PC-9 (cell line): ENCODE results near the gene ZBTB7C. TPM values are rescaled to one million over a fixed set of nuclear protein-coding genes. Genes with fewer than 3 reads are reported as not detected.

Source experiments
- BruUV-seq: library from RNA; stranded (reverse); fragments of 400-500 nt; replicated peaks from 2 replicates; lab custom pipeline; 2021; lab: Mats Ljungman, UMichigan
- CTCF ChIA-PET: fragments of 300-600 bp; sonication (Branson Sonifier 250); formaldehyde crosslinking; loops from one replicate; lab custom pipeline; 2022; ENCODE audit warnings: antibody characterized with exemption; lab: Charles Lee
- POLR2A ChIA-PET: fragments of 300-600 bp; sonication (Branson Sonifier 250); formaldehyde crosslinking; loops from one replicate; lab custom pipeline; 2022; ENCODE audit warnings: antibody characterized with exemption; ENCODE audit not compliant: unreplicated experiment; lab: Charles Lee
- DNase-seq, 2 experiments: peaks; one replicate each; pipeline versions ENCODE4 v3.0.0 to v3.0.0-alpha.2; 2015 to 2022; ENCODE audit warnings: mixed read lengths in 1 of 2
- H2AFZ ChIP-seq: fragments of 200-600 bp; sonication (generic); 2 replicates; pipeline ENCODE4 v1.8.1; 2017; ENCODE audit warnings: antibody characterized with exemption
- H3F3A ChIP-seq: fragments of 200-600 bp; sonication (generic); 2 replicates; pipeline ENCODE4 v1.8.1; 2017; ENCODE audit warnings: antibody characterized with exemption, mild to moderate bottlenecking, low read depth; ENCODE audit not compliant: insufficient read depth
- H3K27ac ChIP-seq: fragments of 200-600 bp; sonication (generic); 2 replicates; pipeline ENCODE4 v1.6.1; 2016; ENCODE audit warnings: mixed run types
- H3K27me3 ChIP-seq: fragments of 200-600 bp; sonication (generic); 2 replicates; pipeline ENCODE4 v1.6.1; 2016; ENCODE audit warnings: low read depth, mixed run types; ENCODE audit not compliant: insufficient read depth
- H3K36me3 ChIP-seq: fragments of 200-600 bp; sonication (generic); 2 replicates; pipeline ENCODE4 v1.6.1; 2016; ENCODE audit warnings: low read depth, mixed run types
- H3K4me1 ChIP-seq: fragments of 200-600 bp; sonication (generic); replicated peaks from 2 replicates; pipeline ENCODE4 v1.6.1; 2016; ENCODE audit warnings: mixed run types; ENCODE audit not compliant: insufficient read depth
- H3K4me2 ChIP-seq: fragments of 200-600 bp; sonication (generic); 2 replicates; pipeline ENCODE4 v1.6.1; 2017; ENCODE audit warnings: mixed run types
- H3K4me3 ChIP-seq: fragments of 200-600 bp; sonication (generic); 2 replicates; pipeline ENCODE4 v1.6.1; 2016; ENCODE audit warnings: mixed run types
- H3K79me2 ChIP-seq: fragments of 200-600 bp; sonication (generic); 2 replicates; pipeline ENCODE4 v1.6.1; 2017; ENCODE audit warnings: low read depth, mixed run types
- H3K9me2 ChIP-seq: fragments of 200-600 bp; sonication (generic); 2 replicates; pipeline ENCODE4 v1.8.1; 2017; ENCODE audit warnings: mild to moderate bottlenecking; ENCODE audit not compliant: insufficient read depth
- H3K9me3 ChIP-seq: fragments of 200-600 bp; sonication (generic); 2 replicates; pipeline ENCODE4 v1.8.1; 2016; ENCODE audit warnings: low read depth; ENCODE audit not compliant: insufficient read depth
- H4K20me1 ChIP-seq: fragments of 200-600 bp; sonication (generic); 2 replicates; pipeline ENCODE4 v1.8.1; 2017; ENCODE audit not compliant: insufficient read depth
- EZH2 ChIP-seq: fragments of 200-600 bp; sonication (generic); IDR thresholded peaks from 2 replicates; pipeline ENCODE4 v1.8.0; 2017; ENCODE audit warnings: antibody characterized with exemption, low read depth
- intact Hi-C: fragments of 100-400 bp; cut with micrococcal nuclease; formaldehyde crosslinking; loops from one replicate; pipeline ENCODE4 v1.10.0; 2022; ENCODE audit not compliant: unreplicated experiment
- total RNA-seq: library from RNA; stranded (reverse); gene quantifications from 2 replicates; pipeline ENCODE4 v1.2.3, GENCODE V29; 2021
- TF ChIP-seq, protein P1 (sequence below): fragments of 200-600 bp; sonication (generic); conservative IDR thresholded peaks from 2 replicates; pipeline ENCODE4 v1.6.1; 2017; ENCODE audit warnings: mixed run types, antibody characterized with exemption, mild to moderate bottlenecking, moderate library complexity

Gene ZBTB7C
- total RNA-seq, 1 experiment from 2014 or later, result not detected

DNA sequence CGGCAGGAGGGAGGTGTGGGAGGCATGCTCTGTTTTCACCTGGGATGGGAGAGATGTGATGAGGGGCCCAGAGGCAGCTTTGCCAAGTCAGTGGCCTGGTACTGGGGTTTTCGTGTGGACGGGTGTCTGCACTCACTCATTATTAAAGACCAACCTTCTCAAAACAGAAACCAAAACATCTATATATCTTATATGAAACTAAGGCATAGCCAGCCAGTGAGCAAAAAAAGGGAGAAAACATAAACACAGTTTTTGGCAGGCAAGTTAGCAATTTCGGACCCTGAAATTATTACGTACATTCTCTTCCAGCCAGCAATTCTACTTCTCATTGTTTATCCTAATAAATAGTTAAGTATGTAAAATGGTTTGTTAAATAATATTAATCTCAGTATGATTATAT, 297.6 kb downstream of the ZBTB7C start:
- ChIA-PET CTCF (no interaction called here), POLR2A (no interaction called here)
- no peak overlapping the region for H3K4me2 ChIP-seq
- H3K9me2 ChIP-seq, result no peaks in the 10 kb centered on the region
- peaks cover 14% of the 10 kb centered on the region for H3K27me3 ChIP-seq
- no peak overlapping the region for H3K4me3 ChIP-seq
- no peaks in the 10 kb centered on the region for H3K79me2 ChIP-seq
- no peak for DNase-seq
- no peaks in the 10 kb centered on the region for H3F3A ChIP-seq
- H3K27ac ChIP-seq, result no peak overlapping the region
- H3K9me3 ChIP-seq, result no peaks in the 10 kb centered on the region
- peaks cover 10% of the 10 kb centered on the region for H3K4me1 ChIP-seq
- intact Hi-C loops, result no loop called here
- no TSS peak for BruUV-seq
- no peaks in the 10 kb centered on the region for H4K20me1 ChIP-seq
- H3K36me3 ChIP-seq, result no peaks in the 10 kb centered on the region
- TF ChIP-seq, protein P1, sequence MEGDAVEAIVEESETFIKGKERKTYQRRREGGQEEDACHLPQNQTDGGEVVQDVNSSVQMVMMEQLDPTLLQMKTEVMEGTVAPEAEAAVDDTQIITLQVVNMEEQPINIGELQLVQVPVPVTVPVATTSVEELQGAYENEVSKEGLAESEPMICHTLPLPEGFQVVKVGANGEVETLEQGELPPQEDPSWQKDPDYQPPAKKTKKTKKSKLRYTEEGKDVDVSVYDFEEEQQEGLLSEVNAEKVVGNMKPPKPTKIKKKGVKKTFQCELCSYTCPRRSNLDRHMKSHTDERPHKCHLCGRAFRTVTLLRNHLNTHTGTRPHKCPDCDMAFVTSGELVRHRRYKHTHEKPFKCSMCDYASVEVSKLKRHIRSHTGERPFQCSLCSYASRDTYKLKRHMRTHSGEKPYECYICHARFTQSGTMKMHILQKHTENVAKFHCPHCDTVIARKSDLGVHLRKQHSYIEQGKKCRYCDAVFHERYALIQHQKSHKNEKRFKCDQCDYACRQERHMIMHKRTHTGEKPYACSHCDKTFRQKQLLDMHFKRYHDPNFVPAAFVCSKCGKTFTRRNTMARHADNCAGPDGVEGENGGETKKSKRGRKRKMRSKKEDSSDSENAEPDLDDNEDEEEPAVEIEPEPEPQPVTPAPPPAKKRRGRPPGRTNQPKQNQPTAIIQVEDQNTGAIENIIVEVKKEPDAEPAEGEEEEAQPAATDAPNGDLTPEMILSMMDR, result no peak
- no peak for TF ChIP-seq EZH2
- no peak overlapping the region for H2AFZ ChIP-seq

DNA sequence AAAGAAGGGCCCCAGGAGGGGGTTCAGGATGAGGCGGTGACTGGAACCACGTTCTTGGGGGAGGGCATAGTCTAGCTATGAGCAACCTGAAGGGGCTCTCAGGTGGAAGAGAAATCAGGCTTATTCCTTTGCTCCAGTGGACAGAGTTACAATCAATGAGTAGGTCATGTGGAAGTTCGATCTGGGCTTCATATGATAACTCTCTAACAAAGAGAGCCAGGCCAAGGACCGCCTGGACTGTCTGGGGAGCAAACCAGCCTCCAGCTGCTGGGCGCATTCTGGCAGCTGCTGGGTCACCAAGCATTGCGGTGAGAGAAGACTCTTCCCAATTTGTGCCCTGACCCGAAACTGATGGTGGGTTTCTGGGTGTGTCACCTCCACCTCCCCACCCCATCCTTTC, 298.4 kb downstream of the ZBTB7C start:
- POLR2A ChIA-PET, result no interaction called here
- H2AFZ ChIP-seq, result no peak overlapping the region
- H3K36me3 ChIP-seq, result no peaks in the 10 kb centered on the region
- no peaks in the 10 kb centered on the region for H3K9me2 ChIP-seq
- H3F3A ChIP-seq, result no peaks in the 10 kb centered on the region
- peaks cover 17% of the 10 kb centered on the region for H3K4me1 ChIP-seq
- intact Hi-C loops, result no loop called here
- H3K9me3 ChIP-seq, result no peaks in the 10 kb centered on the region
- H3K79me2 ChIP-seq, result no peaks in the 10 kb centered on the region
- no TSS peak for BruUV-seq
- TF ChIP-seq, protein P1, result no peak
- TF ChIP-seq EZH2, result no peak
- H3K4me3 ChIP-seq, result no peak overlapping the region
- no peaks in the 10 kb centered on the region for H4K20me1 ChIP-seq
- DNase-seq, result no peak
- CTCF ChIA-PET, result no interaction called here
- no peak overlapping the region for H3K27ac ChIP-seq
- H3K27me3 ChIP-seq, result peaks cover 19% of the 10 kb centered on the region
- no peak overlapping the region for H3K4me2 ChIP-seq

DNA sequence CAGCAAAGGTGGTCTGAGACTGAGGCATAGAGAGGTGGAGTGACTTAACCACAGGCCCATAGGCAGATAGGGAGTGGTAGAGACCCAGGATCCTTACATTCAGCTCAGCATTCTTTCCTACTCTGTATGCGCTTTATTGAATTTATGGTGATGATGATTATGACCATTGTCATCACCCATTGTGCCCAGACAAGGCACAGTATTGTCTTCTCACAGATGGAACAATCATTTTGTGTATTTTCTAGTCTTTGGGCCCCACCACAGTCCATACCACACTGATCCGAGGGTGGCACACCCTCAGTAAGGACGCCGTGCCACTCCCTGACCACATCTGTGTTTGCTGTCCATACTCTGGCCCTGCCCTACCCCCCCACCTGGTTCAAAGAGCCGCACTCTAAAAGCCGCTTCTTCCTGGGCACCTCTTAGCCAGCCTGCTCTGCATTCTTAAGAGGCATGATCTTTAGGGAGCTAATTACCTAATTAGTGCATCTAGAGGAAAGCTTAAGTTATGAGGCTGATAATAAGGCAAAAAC, 299.2 kb downstream of the ZBTB7C start:
- H3K9me2 ChIP-seq, result no peaks in the 10 kb centered on the region
- ChIA-PET POLR2A (no interaction called here), CTCF (no interaction called here)
- H3K4me1 ChIP-seq, result peaks cover 17% of the 10 kb centered on the region
- H3K4me2 ChIP-seq, result no peak overlapping the region
- H2AFZ ChIP-seq, result no peak overlapping the region
- H3F3A ChIP-seq, result no peaks in the 10 kb centered on the region
- no peak overlapping the region for H3K27ac ChIP-seq
- no peak for DNase-seq
- H3K4me3 ChIP-seq, result no peak overlapping the region
- no peak for TF ChIP-seq EZH2
- TF ChIP-seq, protein P1, result no peak
- no peaks in the 10 kb centered on the region for H3K36me3 ChIP-seq
- no TSS peak for BruUV-seq
- peaks cover 27% of the 10 kb centered on the region for H3K27me3 ChIP-seq
- no peaks in the 10 kb centered on the region for H3K9me3 ChIP-seq
- intact Hi-C loops, result no loop called here
- no peaks in the 10 kb centered on the region for H4K20me1 ChIP-seq
- no peaks in the 10 kb centered on the region for H3K79me2 ChIP-seq
